ENCODE measurements around the gene CABCOCO1.

DNA sequence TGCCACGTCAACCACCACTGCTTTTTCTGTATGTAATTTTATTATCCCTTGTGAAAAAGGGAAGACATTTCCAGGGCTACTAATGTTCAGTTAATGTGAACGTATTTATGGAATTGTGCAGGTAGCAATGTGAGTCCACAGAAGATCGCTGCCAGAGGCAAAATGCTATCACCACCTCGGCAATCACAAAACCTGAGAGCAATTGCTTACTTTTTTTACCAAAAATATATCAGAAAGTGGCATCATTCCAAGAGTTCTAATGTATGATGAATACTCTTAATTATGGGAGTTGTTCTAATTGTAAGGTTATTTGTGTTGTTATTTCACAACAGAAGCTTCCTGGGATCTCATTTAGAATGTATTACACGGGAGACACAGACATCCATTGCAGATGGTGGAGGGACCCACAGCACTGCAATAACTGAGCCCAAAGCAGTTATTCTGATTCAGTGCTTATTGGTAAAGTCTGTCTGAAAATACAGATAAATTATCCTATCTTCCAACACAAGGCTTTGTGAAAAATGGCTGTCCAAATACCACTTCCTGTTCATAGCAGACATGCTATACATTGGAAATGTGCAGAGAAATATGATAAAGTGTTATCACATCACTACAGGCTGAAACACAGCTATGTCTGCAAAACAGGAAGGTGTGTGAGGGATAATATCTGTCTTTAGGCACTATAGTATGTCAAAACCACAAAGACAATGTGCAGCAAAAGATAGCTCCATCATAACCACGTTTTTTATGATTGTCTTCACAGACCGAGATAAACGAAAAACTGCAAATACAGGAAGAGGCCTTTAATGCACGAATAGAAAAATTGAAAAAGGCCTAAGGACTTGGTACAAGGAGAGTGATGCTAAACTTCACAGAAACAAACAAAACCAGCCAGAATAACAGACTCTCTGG, 102.7 kb downstream of the CABCOCO1 start:
- TF ChIP-seq GATA2 (IDR thresholded peaks at IDR 0.05; ENCODE audit: low read depth, low read length), result peak; percentile 87
- TF ChIP-seq GATA3 (IDR thresholded peaks at IDR 0.05; ENCODE audit: low read depth, low read length), result peak; percentile 89

Measured in SH-SY5Y (cell line).